ENCODE results near the gene SELENOI. TPM values are rescaled to one million over a fixed set of nuclear protein-coding genes. Genes with fewer than 3 reads are reported as not detected.
A peak's percentile ranks its signal among the peaks of the same experiment; 100 is the strongest.
"Not testable (repeated sequence)": the region's sequence is repeated elsewhere in the genome, so short reads cannot be mapped to it uniquely, and the experiment has no call there.

Gene SELENOI
- total RNA-seq, 2 experiments from 2014 or later: 27.7 to 31.5 TPM

DNA sequence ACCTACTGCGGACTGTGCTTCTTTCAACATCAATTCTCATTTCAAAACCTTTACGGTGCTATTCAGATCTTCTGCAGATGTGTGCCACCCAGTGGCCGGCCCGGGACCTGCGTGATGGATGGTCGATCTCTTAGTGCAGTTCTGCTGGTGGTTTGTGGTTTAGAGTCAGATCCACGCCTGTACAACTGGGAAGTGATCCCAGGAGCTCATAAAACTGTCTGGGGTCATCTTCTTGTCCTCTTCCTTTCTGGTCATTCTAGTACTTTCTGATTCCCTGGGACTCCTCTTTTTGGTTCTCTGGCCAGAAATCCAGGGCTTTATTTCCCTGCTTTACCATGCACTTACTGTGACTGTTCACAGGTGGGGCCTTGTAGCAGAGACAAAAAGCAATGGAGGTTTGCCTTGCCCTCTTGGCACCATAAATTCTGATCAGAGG is 15.8 kb upstream of the SELENOI start:
- no peak overlapping the region for H3K27ac Mint-ChIP-seq
- POLR2A ChIA-PET: no interaction called here

DNA sequence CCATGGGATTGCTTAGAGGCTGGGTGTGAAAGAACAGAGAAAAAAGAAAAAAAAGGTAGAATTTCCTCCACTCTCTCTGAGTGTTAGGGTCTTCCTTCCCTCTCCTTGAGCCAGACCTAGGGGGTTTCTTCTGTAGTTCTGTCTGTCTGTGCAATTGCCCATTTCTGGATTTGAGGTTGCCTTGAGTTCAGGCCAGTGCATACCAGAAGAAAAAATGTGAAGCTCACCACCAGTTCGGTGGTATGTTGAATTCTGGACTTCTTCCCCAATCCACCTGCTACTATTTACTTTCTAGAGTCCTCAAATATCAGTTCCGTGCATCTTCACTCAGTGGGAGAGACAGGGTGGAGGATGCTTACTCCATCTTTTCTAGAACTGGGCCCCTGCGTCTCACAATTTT is 15.3 kb upstream of the SELENOI start:
- H3K9me3 Mint-ChIP-seq: no peaks in the 10 kb centered on the region
- ATAC-seq (ENCODE audit: poor library complexity): no peak
- Histone ChIP-seq H3K27me3 (ENCODE audit: control insufficient read depth in 1 of 2, insufficient read depth in 2 of 2, low read length in 2 of 2) (no peaks in the 10 kb centered on the region), H3K27ac (ENCODE audit: low read depth in 1 of 2, low read length in 2 of 2) (no peak overlapping the region), H3K4me1 (ENCODE audit: insufficient read depth, low read length) (peaks cover 6% of the 10 kb centered on the region), H3K4me3 (ENCODE audit: low read length) (no peak overlapping the region), H3K9me3 (ENCODE audit: control insufficient read depth in 1 of 2, insufficient read depth in 1 of 2, low read length in 2 of 2) (no peaks in the 10 kb centered on the region), H3K36me3 (ENCODE audit: insufficient read depth, low read length) (no peaks in the 10 kb centered on the region)
- no peaks in the 10 kb centered on the region for H3K27me3 Mint-ChIP-seq
- POLR2A ChIA-PET: no interaction called here
- no peak overlapping the region for H3K4me3 Mint-ChIP-seq
- H3K27ac Mint-ChIP-seq: no peak overlapping the region
- no peak for DNase-seq
- TF ChIP-seq, protein P1, sequence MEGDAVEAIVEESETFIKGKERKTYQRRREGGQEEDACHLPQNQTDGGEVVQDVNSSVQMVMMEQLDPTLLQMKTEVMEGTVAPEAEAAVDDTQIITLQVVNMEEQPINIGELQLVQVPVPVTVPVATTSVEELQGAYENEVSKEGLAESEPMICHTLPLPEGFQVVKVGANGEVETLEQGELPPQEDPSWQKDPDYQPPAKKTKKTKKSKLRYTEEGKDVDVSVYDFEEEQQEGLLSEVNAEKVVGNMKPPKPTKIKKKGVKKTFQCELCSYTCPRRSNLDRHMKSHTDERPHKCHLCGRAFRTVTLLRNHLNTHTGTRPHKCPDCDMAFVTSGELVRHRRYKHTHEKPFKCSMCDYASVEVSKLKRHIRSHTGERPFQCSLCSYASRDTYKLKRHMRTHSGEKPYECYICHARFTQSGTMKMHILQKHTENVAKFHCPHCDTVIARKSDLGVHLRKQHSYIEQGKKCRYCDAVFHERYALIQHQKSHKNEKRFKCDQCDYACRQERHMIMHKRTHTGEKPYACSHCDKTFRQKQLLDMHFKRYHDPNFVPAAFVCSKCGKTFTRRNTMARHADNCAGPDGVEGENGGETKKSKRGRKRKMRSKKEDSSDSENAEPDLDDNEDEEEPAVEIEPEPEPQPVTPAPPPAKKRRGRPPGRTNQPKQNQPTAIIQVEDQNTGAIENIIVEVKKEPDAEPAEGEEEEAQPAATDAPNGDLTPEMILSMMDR (IDR thresholded peaks at IDR 0.05): no peak
- peaks cover 11% of the 10 kb centered on the region for H3K4me1 Mint-ChIP-seq (ENCODE audit: low read depth)
- intact Hi-C loops (cut with DNase I, micrococcal nuclease): loop anchor here (1.0 to 5.0 kb wide), 7 partner anchors 31 to 379 kb away; partner anchors contain the start of genes HADHA (in 1 of the 2) and HADHB (in 1 of the 2)
- CTCF ChIA-PET: interaction anchor here (1.5 kb wide), 1 partner anchor 12 kb away, joined by 6 read pairs; no protein-coding TSS in a partner anchor
- H3K36me3 Mint-ChIP-seq (ENCODE audit: low read depth): no peaks in the 10 kb centered on the region

More for the DNA sequence above, 15.8 kb upstream of the SELENOI start:
- DNase-seq (peak; percentile 70 to 86 (median 80)), ATAC-seq (ENCODE audit: poor library complexity) (peak; percentile 99)
- H3K27ac ChIP-seq (ENCODE audit: low read depth in 1 of 2, low read length in 2 of 2): no peak overlapping the region
- H3K36me3 ChIP-seq (ENCODE audit: insufficient read depth, low read length): no peaks in the 10 kb centered on the region
- no peaks in the 10 kb centered on the region for H3K9me3 ChIP-seq (ENCODE audit: control insufficient read depth in 1 of 2, insufficient read depth in 1 of 2, low read length in 2 of 2)
- no peak overlapping the region for H3K4me3 ChIP-seq (ENCODE audit: low read length)
- CTCF ChIA-PET: interaction anchor here (1.5 kb wide), 1 partner anchor 11 kb away, joined by 6 read pairs; no protein-coding TSS in a partner anchor
- intact Hi-C loops (cut with DNase I, micrococcal nuclease): loop anchor here (1.0 to 5.0 kb wide), 7 partner anchors 31 to 379 kb away; partner anchors contain the start of genes HADHA (in 1 of the 2) and HADHB (in 1 of the 2)
- Mint-ChIP-seq H3K36me3 (ENCODE audit: low read depth) (no peaks in the 10 kb centered on the region), H3K4me1 (ENCODE audit: low read depth) (peaks cover 11% of the 10 kb centered on the region), H3K4me3 (no peak overlapping the region), H3K9me3 (no peaks in the 10 kb centered on the region), H3K27me3 (no peaks in the 10 kb centered on the region)
- TF ChIP-seq, protein P1 (IDR thresholded peaks at IDR 0.05): peak; percentile 95
- H3K4me1 ChIP-seq (ENCODE audit: insufficient read depth, low read length): peaks cover 6% of the 10 kb centered on the region
- no peaks in the 10 kb centered on the region for H3K27me3 ChIP-seq (ENCODE audit: control insufficient read depth in 1 of 2, insufficient read depth in 2 of 2, low read length in 2 of 2)

DNA sequence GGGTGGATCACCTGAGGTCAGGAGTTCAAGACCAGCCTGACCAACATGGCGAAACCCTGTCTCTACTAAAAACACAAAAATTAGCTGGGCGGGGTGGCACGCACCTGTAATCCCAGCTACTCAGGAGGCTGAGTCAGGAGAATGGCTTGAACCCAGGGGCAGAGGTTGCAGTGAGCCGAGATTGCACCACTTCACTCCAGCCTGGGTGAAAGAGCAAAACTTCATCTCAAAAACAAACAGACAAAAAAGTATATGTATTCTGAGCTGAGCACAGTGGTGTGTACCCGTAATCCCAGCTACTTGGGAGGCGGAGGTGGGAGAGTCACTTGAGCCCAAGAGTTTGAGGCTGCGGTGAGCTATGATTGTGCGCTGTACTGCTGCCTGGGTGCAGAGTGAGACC is 14.6 kb upstream of the SELENOI start:
- ATAC-seq (ENCODE audit: poor library complexity); H3K4me3 Mint-ChIP-seq; H3K27ac ChIP-seq (ENCODE audit: low read depth in 1 of 2, low read length in 2 of 2); DNase-seq; POLR2A ChIA-PET; H3K27me3 ChIP-seq (ENCODE audit: control insufficient read depth in 1 of 2, insufficient read depth in 2 of 2, low read length in 2 of 2); H3K4me1 ChIP-seq (ENCODE audit: insufficient read depth, low read length); H3K9me3 Mint-ChIP-seq; H3K36me3 ChIP-seq (ENCODE audit: insufficient read depth, low read length); H3K9me3 ChIP-seq (ENCODE audit: control insufficient read depth in 1 of 2, insufficient read depth in 1 of 2, low read length in 2 of 2); H3K27ac Mint-ChIP-seq; H3K27me3 Mint-ChIP-seq; H3K4me3 ChIP-seq (ENCODE audit: low read length); H3K36me3 Mint-ChIP-seq (ENCODE audit: low read depth): not testable (repeated sequence)
- CTCF ChIA-PET: interaction anchor here (1.5 kb wide), 1 partner anchor 13 kb away, joined by 6 read pairs; no protein-coding TSS in a partner anchor
- intact Hi-C loops (cut with DNase I, micrococcal nuclease): loop anchor here (2.0 to 5.0 kb wide), 3 partner anchors 89 to 339 kb away; partner anchors contain the start of genes HADHA (in 1 of the 2) and HADHB (in 1 of the 2)
- H3K4me1 Mint-ChIP-seq (ENCODE audit: low read depth): peaks cover 11% of the 10 kb centered on the region

DNA sequence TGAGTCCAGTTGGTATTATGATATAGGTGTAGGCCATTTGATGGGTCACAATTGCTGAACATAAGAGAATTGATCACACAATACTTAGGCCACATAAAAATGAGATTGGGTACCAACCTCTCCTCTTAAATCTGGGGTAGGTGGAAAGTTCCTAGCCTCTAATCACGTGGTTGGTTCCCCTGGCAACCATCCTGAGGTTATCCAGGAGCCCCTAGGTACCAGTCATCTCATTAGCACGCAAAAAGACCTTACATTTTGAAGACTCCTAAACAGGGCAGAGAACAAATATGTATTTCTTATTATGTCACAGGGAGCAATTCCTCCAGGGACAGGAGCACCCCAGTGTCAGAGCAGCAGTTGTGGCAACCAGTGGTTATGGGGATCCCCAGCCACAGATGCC is 12.7 kb upstream of the SELENOI start:
- intact Hi-C loops (cut with DNase I, micrococcal nuclease): loop anchor here (5.0 kb wide), 2 partner anchors 91 to 341 kb away; partner anchors contain the start of genes HADHA (in 1 of the 2) and HADHB (in 1 of the 2)
- POLR2A ChIA-PET: no interaction called here
- DNase-seq (no peak), ATAC-seq (ENCODE audit: poor library complexity) (no peak)
- no peaks in the 10 kb centered on the region for H3K27me3 ChIP-seq (ENCODE audit: control insufficient read depth in 1 of 2, insufficient read depth in 2 of 2, low read length in 2 of 2)
- no peaks in the 10 kb centered on the region for H3K9me3 ChIP-seq (ENCODE audit: control insufficient read depth in 1 of 2, insufficient read depth in 1 of 2, low read length in 2 of 2)
- CTCF ChIA-PET: no interaction called here
- H3K27ac ChIP-seq (ENCODE audit: low read depth in 1 of 2, low read length in 2 of 2): no peak overlapping the region
- H3K4me1 Mint-ChIP-seq (ENCODE audit: low read depth): peaks cover 11% of the 10 kb centered on the region
- H3K4me3 Mint-ChIP-seq: no peak overlapping the region
- H3K4me1 ChIP-seq (ENCODE audit: insufficient read depth, low read length): peaks cover 6% of the 10 kb centered on the region
- no peak overlapping the region for H3K27ac Mint-ChIP-seq
- no peak overlapping the region for H3K4me3 ChIP-seq (ENCODE audit: low read length)
- H3K36me3 ChIP-seq (ENCODE audit: insufficient read depth, low read length): no peaks in the 10 kb centered on the region
- H3K36me3 Mint-ChIP-seq (ENCODE audit: low read depth): no peaks in the 10 kb centered on the region
- no peaks in the 10 kb centered on the region for H3K27me3 Mint-ChIP-seq
- TF ChIP-seq, protein P1 (IDR thresholded peaks at IDR 0.05): no peak
- H3K9me3 Mint-ChIP-seq: no peaks in the 10 kb centered on the region

All from CD4-positive, alpha-beta T cell (primary cell).